Thoracic aorta (tissue), 2 donors: ENCODE results near the gene ID3. TPM values are rescaled to one million over a fixed set of nuclear protein-coding genes. Genes with fewer than 3 reads are reported as not detected.

Experiments used
- ATAC-seq: fragments of 150-250 bp; one replicate; pipeline ENCODE4 v1.8.0; 2017; ENCODE audit warnings: low read depth; ENCODE audit not compliant: insufficient number of reproducible peaks, low FRiP score
- DNase-seq: peaks from one replicate; pipeline ENCODE4 v3.0.0-alpha.2; 2020; ENCODE audit warnings: low spot score
- H3K27ac ChIP-seq, 2 donors: fragments of 200-600 bp; sonication (generic); 1 replicate in 1 of 2; 2 replicates in 1 of 2; pipeline ENCODE4 v1.5.1; 2016; ENCODE audit warnings: mild to moderate bottlenecking in 2 of 2, moderate library complexity in 2 of 2
- H3K27me3 ChIP-seq: fragments of 200-600 bp; sonication (generic); replicated peaks from 2 replicates; pipeline ENCODE4 v1.6.0; 2016; ENCODE audit warnings: mild to moderate bottlenecking; ENCODE audit not compliant: insufficient read depth
- H3K36me3 ChIP-seq: fragments of 200-600 bp; sonication (generic); one replicate; pipeline ENCODE4 v1.5.1; 2016
- H3K4me1 ChIP-seq, 2 donors: fragments of 200-600 bp; sonication (generic); 1 replicate in 1 of 2; 2 replicates in 1 of 2; pipeline versions ENCODE4 v1.5.1 to v1.6.0; 2016; ENCODE audit warnings: low read depth in 2 of 2, mild to moderate bottlenecking in 1 of 2; ENCODE audit not compliant: control insufficient read depth in 1 of 2
- H3K4me3 ChIP-seq: fragments of 200-600 bp; sonication (generic); 2 replicates; pipeline ENCODE4 v1.5.1; 2016; ENCODE audit warnings: mild to moderate bottlenecking
- H3K9me3 ChIP-seq: fragments of 200-600 bp; sonication (generic); 2 replicates; pipeline ENCODE4 v1.5.1; 2016
- CTCF ChIP-seq: fragments of 200-600 bp; sonication (generic); IDR thresholded peaks from one replicate; pipeline ENCODE4 v1.5.1; 2019; ENCODE audit warnings: antibody characterized with exemption
- total RNA-seq, 2 donors: library from RNA; depleted of rRNA; stranded (reverse); fragments of >200 nt; gene quantifications; one replicate each; pipeline versions ENCODE4 v1.1.0 to v1.2.3, GENCODE V29; 2016

ID3 gene
- total RNA-seq, 2 donors from 2014 or later, result 309 to 692 TPM

- Histone ChIP-seq H3K9me3 (no peaks in the 10 kb centered on the region), H3K27ac (no peak overlapping the region), H3K4me1 (no peaks in the 10 kb centered on the region), H3K27me3 (no peaks in the 10 kb centered on the region), H3K4me3 (no peak overlapping the region), H3K36me3 (no peaks in the 10 kb centered on the region)
- no peak for TF ChIP-seq CTCF
- ATAC-seq, result no peak
- no peak for DNase-seq
Observed at GRCh38 chr1:23522244-23522982, 36.9 kb downstream of the ID3 start.

- H3K4me3 ChIP-seq, result no peak overlapping the region
- no peaks in the 10 kb centered on the region for H3K27me3 ChIP-seq
- ATAC-seq (no peak), DNase-seq (no peak)
- no peaks in the 10 kb centered on the region for H3K36me3 ChIP-seq
- no peaks in the 10 kb centered on the region for H3K4me1 ChIP-seq
- no peaks in the 10 kb centered on the region for H3K9me3 ChIP-seq
- no peak for TF ChIP-seq CTCF
- H3K27ac ChIP-seq, result no peak overlapping the region
Observed at GRCh38 chr1:23521588-23521987, 37.7 kb downstream of the ID3 start.

GRCh38 chr1:23517581-23517980, 41.7 kb downstream of the ID3 start:
- no peaks in the 10 kb centered on the region for H3K27me3 ChIP-seq
- ATAC-seq (no peak), DNase-seq (no peak)
- no peaks in the 10 kb centered on the region for H3K9me3 ChIP-seq
- no peaks in the 10 kb centered on the region for H3K36me3 ChIP-seq
- H3K4me1 ChIP-seq, result no peaks in the 10 kb centered on the region
- H3K4me3 ChIP-seq, result no peak overlapping the region
- TF ChIP-seq CTCF, result no peak
- no peak overlapping the region for H3K27ac ChIP-seq

- H3K4me3 ChIP-seq, result no peak overlapping the region
- H3K4me1 ChIP-seq, result no peaks in the 10 kb centered on the region
- no peak overlapping the region for H3K27ac ChIP-seq
- no peaks in the 10 kb centered on the region for H3K36me3 ChIP-seq
- no peaks in the 10 kb centered on the region for H3K9me3 ChIP-seq
- no peaks in the 10 kb centered on the region for H3K27me3 ChIP-seq
- DNase-seq, result no peak
- ATAC-seq, result no peak
- no peak for TF ChIP-seq CTCF
Observed at GRCh38 chr1:23515905-23516304, 43.4 kb downstream of the ID3 start.

GRCh38 chr1:23514111-23514679, 45.1 kb downstream of the ID3 start:
- no peak for TF ChIP-seq CTCF
- DNase-seq, result no peak
- H3K9me3 ChIP-seq, result no peaks in the 10 kb centered on the region
- no peak overlapping the region for H3K27ac ChIP-seq
- H3K4me1 ChIP-seq, result no peaks in the 10 kb centered on the region
- no peak overlapping the region for H3K4me3 ChIP-seq
- H3K27me3 ChIP-seq, result no peaks in the 10 kb centered on the region
- ATAC-seq, result no peak
- no peaks in the 10 kb centered on the region for H3K36me3 ChIP-seq
